HepG2 (cell line): ENCODE measurements around the gene ARF6. TPM values are rescaled to one million over a fixed set of nuclear protein-coding genes. Genes with fewer than 3 reads are reported as not detected.

Experiments
- AGO1 ChIP-seq: fragments of 200-400 bp; formaldehyde crosslinking; IDR thresholded peaks from 2 replicates; pipeline ENCODE4 v1.6.1; 2017; ENCODE audit warnings: mild to moderate bottlenecking, low read depth, low read length, moderate library complexity; ENCODE audit not compliant: poor library complexity, severe bottlenecking
- FOSL2 ChIP-seq: sonication (generic); formaldehyde crosslinking; IDR thresholded peaks from 2 replicates; pipeline ENCODE4 v1.4.0; 2020; ENCODE audit warnings: missing genetic modification reagents
- FOXK2 ChIP-seq: fragments of 450-650 bp; IDR thresholded peaks from 2 replicates; pipeline ENCODE4 v1.6.1; 2016
- HDAC2 ChIP-seq: sonication (generic); formaldehyde crosslinking; IDR thresholded peaks from 2 replicates; pipeline ENCODE4 v1.4.0; 2020; ENCODE audit warnings: missing genetic modification reagents
- HOXA3 ChIP-seq: sonication (generic); formaldehyde crosslinking; IDR thresholded peaks from 2 replicates; pipeline ENCODE4 v1.5.0; 2020; ENCODE audit warnings: missing genetic modification reagents
- KDM4B ChIP-seq: sonication (generic); formaldehyde crosslinking; IDR thresholded peaks from 2 replicates; pipeline ENCODE4 v1.4.0; 2020; ENCODE audit warnings: missing genetic modification reagents
- NFIC ChIP-seq: IDR thresholded peaks from 2 replicates; pipeline ENCODE4 v1.6.1; 2012; ENCODE audit warnings: mild to moderate bottlenecking, low read length, inconsistent platforms
- PLRG1 ChIP-seq: fragments of 450-650 bp; conservative IDR thresholded peaks from 2 replicates; pipeline ENCODE4 v1.6.1; 2016
- POLR2AphosphoS5 ChIP-seq: IDR thresholded peaks from 2 replicates; pipeline ENCODE4 v1.6.1; 2012; ENCODE audit warnings: low read depth, low read length
- REPIN1 ChIP-seq: sonication (generic); formaldehyde crosslinking; IDR thresholded peaks from 2 replicates; pipeline ENCODE4 v1.8.0; 2022; ENCODE audit warnings: missing genetic modification reagents, low read depth, mild to moderate bottlenecking, borderline replicate concordance
- REST ChIP-seq, 2 experiments: IDR thresholded peaks; 2 replicates each; pipeline ENCODE4 v1.6.1; 2011 to 2012; ENCODE audit warnings: low read length in 2 of 2, borderline replicate concordance in 1 of 2, low read depth in 1 of 2, mild to moderate bottlenecking in 1 of 2, moderate library complexity in 1 of 2
- SMARCC2 ChIP-seq: fragments of 450-650 bp; IDR thresholded peaks from 2 replicates; pipeline ENCODE4 v1.6.1; 2017; ENCODE audit warnings: antibody characterized with exemption, mild to moderate bottlenecking
- ZBTB26 ChIP-seq: IDR thresholded peaks from 2 replicates; pipeline ENCODE4 v1.6.1; 2016; ENCODE audit warnings: missing compliant biosample characterization, missing genetic modification reagents, borderline replicate concordance
- ZXDC ChIP-seq: sonication (generic); formaldehyde crosslinking; IDR thresholded peaks from 2 replicates; pipeline ENCODE4 v1.5.0; 2020; ENCODE audit warnings: mild to moderate bottlenecking, missing genetic modification reagents
- polyA plus RNA-seq, 8 experiments: library from polyadenylated mRNA; depleted of rRNA in 3 of 8; stranded (reverse) in 7 of 8; unstranded in 1 of 8; fragments of >200 nt; fragmentation: Illumina TruSeq in 4 of 8; extraction: Trizol in 4 of 8; gene quantifications; 2 replicates each; pipeline versions ENCODE4 v1.2.1 to v1.2.3, GENCODE V29; 2011 to 2016; ENCODE audit warnings: low read depth in 4 of 8, missing spikeins in 1 of 8, mixed read lengths in 1 of 8; ENCODE audit not compliant: insufficient read depth in 1 of 8
- total RNA-seq, 5 experiments: library from RNA; depleted of rRNA; stranded (reverse); fragments of >200 nt; fragmentation: Illumina TruSeq; extraction: Trizol; gene quantifications; 2 replicates each; pipeline ENCODE4 v1.2.3, GENCODE V29; 2016; ENCODE audit warnings: low read depth in 1 of 5
- TF ChIP-seq, protein P1 (sequence below): sonication (generic); formaldehyde crosslinking; IDR thresholded peaks from 2 replicates; pipeline ENCODE4 v1.9.0; 2021; ENCODE audit warnings: mild to moderate bottlenecking, missing genetic modification reagents

The ARF6 gene
- total and polyA plus RNA-seq, 2 of the 13 experiments (the other 11 are each of a cell fraction or from before 2014, with no cell fraction given): 12.7 to 31.9 TPM

DNA sequence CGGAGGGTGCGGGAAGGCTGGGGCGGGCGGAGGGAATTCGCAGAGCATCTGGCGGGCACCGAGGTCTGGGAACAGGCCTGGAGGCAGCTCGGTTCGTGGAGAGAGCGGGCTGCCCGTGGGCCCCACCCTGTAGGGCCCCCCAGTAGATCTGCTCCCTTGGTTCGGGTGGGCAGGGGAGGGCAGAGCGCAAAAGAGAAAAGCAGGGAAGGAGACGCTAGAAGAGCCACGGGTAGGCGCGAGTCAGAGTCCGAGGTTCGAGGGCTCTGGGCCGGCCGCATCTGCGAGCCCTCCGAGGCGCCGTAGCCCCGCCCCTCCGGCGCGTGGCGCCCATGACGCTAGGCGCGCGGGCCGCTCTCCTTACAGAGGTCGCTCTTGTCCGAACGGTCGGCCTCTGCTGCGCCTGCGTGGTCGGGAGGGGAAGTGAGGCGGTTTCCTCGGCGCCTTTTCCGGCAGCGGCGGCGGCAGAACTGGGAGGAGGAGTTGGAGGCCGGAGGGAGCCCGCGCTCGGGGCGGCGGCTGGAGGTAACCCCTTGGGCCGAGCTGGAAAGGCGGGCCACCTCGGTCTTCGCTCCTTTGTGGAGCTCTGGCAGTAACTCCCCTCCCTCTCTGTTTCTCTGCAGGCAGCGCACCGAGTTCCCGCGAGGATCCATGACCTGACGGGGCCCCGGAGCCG lies at the start of gene ARF6 (continued):
- TF ChIP-seq REST (IDR thresholded peaks at IDR 0.05; ENCODE audit: borderline replicate concordance in 1 of 2, low read depth in 1 of 2, low read length in 2 of 2) (peak in 1 of 2 experiments; percentile 48; a peak in 1 of 4 replicates), ZBTB26 (CRISPR knock-in tag) (peak; percentile 57; the same call in 1 of the 2 replicates), HDAC2 (CRISPR knock-in tag) (peak; percentile 62), HOXA3 (CRISPR knock-in tag) (peak; percentile 85), SMARCC2 (no peak), REPIN1 (peak; percentile 21), KDM4B (CRISPR knock-in tag) (peak; percentile 78; the same call in 1 of the 2 replicates), FOSL2 (peak; percentile 43; the same call in 1 of the 2 replicates), ZXDC (CRISPR knock-in tag) (no peak), POLR2AphosphoS5 (peak; percentile 84), PLRG1 (no peak), NFIC (0 out of 2 replicates have a peak, but pooled peaks have one; percentile 64), FOXK2 (no peak), AGO1 (peak; percentile 27)
- TF ChIP-seq, protein P1, sequence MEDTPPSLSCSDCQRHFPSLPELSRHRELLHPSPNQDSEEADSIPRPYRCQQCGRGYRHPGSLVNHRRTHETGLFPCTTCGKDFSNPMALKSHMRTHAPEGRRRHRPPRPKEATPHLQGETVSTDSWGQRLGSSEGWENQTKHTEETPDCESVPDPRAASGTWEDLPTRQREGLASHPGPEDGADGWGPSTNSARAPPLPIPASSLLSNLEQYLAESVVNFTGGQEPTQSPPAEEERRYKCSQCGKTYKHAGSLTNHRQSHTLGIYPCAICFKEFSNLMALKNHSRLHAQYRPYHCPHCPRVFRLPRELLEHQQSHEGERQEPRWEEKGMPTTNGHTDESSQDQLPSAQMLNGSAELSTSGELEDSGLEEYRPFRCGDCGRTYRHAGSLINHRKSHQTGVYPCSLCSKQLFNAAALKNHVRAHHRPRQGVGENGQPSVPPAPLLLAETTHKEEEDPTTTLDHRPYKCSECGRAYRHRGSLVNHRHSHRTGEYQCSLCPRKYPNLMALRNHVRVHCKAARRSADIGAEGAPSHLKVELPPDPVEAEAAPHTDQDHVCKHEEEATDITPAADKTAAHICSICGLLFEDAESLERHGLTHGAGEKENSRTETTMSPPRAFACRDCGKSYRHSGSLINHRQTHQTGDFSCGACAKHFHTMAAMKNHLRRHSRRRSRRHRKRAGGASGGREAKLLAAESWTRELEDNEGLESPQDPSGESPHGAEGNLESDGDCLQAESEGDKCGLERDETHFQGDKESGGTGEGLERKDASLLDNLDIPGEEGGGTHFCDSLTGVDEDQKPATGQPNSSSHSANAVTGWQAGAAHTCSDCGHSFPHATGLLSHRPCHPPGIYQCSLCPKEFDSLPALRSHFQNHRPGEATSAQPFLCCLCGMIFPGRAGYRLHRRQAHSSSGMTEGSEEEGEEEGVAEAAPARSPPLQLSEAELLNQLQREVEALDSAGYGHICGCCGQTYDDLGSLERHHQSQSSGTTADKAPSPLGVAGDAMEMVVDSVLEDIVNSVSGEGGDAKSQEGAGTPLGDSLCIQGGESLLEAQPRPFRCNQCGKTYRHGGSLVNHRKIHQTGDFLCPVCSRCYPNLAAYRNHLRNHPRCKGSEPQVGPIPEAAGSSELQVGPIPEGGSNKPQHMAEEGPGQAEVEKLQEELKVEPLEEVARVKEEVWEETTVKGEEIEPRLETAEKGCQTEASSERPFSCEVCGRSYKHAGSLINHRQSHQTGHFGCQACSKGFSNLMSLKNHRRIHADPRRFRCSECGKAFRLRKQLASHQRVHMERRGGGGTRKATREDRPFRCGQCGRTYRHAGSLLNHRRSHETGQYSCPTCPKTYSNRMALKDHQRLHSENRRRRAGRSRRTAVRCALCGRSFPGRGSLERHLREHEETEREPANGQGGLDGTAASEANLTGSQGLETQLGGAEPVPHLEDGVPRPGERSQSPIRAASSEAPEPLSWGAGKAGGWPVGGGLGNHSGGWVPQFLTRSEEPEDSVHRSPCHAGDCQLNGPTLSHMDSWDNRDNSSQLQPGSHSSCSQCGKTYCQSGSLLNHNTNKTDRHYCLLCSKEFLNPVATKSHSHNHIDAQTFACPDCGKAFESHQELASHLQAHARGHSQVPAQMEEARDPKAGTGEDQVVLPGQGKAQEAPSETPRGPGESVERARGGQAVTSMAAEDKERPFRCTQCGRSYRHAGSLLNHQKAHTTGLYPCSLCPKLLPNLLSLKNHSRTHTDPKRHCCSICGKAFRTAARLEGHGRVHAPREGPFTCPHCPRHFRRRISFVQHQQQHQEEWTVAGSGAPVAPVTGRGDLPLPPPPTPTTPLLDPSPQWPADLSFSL: no peak
